22Rv1 (cell line): ENCODE data around the gene FAM117A.

ENCODE experiments used
- H3K27ac ChIP-seq: fragments of 450-650 bp; 2 replicates; pipeline ENCODE4 v1.5.1; 2017
- ZFX ChIP-seq: fragments of 450-650 bp; IDR thresholded peaks from 2 replicates; pipeline ENCODE4 v1.6.1; 2017; ENCODE audit warnings: antibody characterized with exemption, borderline replicate concordance
- TF ChIP-seq, protein P1 (sequence below): fragments of 450-650 bp; IDR thresholded peaks from 2 replicates; pipeline ENCODE4 v1.5.1; 2017; ENCODE audit warnings: mild to moderate bottlenecking

Gene FAM117A, protein sequence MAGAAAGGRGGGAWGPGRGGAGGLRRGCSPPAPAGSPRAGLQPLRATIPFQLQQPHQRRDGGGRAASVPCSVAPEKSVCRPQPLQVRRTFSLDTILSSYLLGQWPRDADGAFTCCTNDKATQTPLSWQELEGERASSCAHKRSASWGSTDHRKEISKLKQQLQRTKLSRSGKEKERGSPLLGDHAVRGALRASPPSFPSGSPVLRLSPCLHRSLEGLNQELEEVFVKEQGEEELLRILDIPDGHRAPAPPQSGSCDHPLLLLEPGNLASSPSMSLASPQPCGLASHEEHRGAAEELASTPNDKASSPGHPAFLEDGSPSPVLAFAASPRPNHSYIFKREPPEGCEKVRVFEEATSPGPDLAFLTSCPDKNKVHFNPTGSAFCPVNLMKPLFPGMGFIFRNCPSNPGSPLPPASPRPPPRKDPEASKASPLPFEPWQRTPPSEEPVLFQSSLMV

GRCh38 chr17:49763735-49764558 lies at the start of gene FAM117A:
FAM117A (minus strand) TSS chr17:49764131; CDS start chr17:49764087, 44 bp downstream.
- TF ChIP-seq ZFX, result no peak
- TF ChIP-seq, protein P1, sequence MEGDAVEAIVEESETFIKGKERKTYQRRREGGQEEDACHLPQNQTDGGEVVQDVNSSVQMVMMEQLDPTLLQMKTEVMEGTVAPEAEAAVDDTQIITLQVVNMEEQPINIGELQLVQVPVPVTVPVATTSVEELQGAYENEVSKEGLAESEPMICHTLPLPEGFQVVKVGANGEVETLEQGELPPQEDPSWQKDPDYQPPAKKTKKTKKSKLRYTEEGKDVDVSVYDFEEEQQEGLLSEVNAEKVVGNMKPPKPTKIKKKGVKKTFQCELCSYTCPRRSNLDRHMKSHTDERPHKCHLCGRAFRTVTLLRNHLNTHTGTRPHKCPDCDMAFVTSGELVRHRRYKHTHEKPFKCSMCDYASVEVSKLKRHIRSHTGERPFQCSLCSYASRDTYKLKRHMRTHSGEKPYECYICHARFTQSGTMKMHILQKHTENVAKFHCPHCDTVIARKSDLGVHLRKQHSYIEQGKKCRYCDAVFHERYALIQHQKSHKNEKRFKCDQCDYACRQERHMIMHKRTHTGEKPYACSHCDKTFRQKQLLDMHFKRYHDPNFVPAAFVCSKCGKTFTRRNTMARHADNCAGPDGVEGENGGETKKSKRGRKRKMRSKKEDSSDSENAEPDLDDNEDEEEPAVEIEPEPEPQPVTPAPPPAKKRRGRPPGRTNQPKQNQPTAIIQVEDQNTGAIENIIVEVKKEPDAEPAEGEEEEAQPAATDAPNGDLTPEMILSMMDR, result no peak
- H3K27ac ChIP-seq, result no peak within 1 kb of the TSS

DNA sequence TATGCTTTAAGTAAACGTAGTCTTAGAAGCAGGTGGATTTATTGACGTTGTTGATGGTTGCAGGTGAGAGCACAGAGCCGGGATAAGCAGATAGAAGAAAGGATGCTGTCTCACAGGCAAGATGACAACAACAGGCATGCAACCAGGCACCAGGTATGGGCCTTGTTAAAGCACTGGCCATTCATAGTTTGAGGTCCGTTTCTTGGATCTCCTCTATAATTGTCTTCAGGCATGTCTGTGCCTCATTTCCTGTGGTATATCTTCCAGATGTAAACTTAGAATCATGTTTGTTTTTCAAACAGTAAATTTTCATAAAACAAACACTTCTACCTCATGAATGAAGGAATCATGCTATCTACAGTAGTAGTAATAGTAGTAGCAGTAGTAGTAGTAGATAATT lies 45.1 kb upstream of the FAM117A start:
- TF ChIP-seq, protein P1, result no peak
- TF ChIP-seq ZFX, result no peak
- no peak overlapping the region for H3K27ac ChIP-seq

- TF ChIP-seq, protein P1, result no peak
- TF ChIP-seq ZFX, result no peak
- H3K27ac ChIP-seq, result no peak overlapping the region
Observed at GRCh38 chr17:49798738-49799137, 34.8 kb upstream of the FAM117A start.

DNA sequence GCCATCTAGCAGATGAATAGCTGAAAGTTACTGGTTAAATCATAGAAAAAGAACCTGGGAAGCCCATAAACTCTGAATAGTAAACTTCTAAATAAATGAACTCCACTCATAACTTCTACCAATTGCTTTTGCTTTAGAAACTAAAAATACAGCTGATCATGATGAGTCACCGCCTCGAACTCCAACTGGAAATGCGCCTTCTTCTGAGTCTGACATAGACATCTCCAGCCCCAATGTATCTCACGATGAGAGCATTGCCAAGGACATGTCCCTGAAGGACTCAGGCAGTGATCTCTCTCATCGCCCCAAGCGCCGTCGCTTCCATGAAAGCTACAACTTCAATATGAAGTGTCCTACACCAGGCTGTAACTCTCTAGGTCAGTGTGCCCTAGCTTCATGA lies 34.3 kb upstream of the FAM117A start:
- no peak overlapping the region for H3K27ac ChIP-seq
- TF ChIP-seq, protein P1, result no peak
- TF ChIP-seq ZFX, result no peak

DNA sequence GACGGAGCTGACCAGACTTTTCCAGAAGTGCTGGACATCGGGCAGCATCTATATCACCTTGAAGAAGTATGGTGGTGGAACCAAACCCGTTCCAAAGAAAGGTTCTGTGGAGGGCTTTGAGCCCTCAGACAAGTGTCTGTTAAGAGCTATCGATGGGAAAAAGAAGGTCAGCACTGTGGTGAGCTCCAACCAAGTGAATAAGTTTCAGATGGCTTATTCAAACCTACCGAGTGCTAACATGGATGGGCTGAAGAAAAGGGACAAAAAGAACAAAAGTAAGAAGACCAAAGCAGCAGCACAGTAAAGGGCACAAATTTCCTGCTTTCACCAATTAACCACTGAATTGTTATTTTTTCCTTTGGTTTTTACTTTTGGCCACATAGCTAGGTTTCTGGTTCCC lies 31.4 kb upstream of the FAM117A start:
- TF ChIP-seq, protein P1, result no peak
- no peak overlapping the region for H3K27ac ChIP-seq

- no peak for TF ChIP-seq ZFX
- TF ChIP-seq, protein P1, result no peak
- no peak overlapping the region for H3K27ac ChIP-seq
Observed at GRCh38 chr17:49793309-49793708, 29.4 kb upstream of the FAM117A start.

DNA sequence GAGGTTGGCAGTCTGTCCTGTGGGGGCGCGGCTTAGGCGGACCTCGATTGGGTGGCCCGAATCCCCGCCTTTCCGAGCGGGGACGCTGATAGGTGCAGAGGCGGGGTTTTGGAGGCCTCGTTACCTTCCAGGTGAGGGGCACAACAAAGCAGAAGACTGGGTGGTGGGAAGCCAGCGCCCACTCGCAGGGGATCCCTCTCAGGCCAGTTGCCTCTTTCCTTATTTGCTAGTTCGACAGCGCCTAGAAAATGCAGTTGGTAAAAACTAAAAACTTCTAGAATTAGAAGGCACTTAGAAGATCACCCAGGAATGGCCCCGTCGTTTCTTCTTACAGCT lies 25.3 kb upstream of the FAM117A start:
- no peak overlapping the region for H3K27ac ChIP-seq
- TF ChIP-seq ZFX, result no peak
- TF ChIP-seq, protein P1, result no peak
